HPDE6-E6E7 (cell line): ENCODE results near the gene FAM107B.
"Not testable (repeated sequence)": the region's sequence is repeated elsewhere in the genome, so short reads cannot be mapped to it uniquely, and the experiment has no call there.

Experiments
- DNase-seq: peaks from one replicate; pipeline ENCODE4 v3.0.0; 2011; ENCODE audit warnings: missing footprints; ENCODE audit errors: extremely low spot score

Gene FAM107B

DNA sequence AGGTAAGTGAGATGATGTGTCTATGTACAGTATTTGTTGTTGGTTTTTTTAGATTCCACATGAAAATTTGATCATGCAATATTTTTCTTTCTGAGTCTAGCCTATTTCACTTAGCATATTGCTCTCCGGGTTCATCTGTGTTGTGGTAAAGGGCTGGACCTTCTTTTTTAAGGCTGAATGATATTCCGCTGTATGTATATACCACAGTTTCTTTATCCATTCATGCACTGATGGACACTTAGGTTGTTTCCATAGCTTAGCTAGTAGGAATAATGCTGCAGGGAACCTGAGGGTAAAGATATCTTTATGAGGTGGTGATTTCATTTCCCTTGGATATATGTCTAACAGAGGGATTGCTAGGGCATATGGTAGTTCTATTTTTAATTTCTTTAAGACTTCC, 80.8 kb downstream of the FAM107B start:
- no peak for DNase-seq

DNA sequence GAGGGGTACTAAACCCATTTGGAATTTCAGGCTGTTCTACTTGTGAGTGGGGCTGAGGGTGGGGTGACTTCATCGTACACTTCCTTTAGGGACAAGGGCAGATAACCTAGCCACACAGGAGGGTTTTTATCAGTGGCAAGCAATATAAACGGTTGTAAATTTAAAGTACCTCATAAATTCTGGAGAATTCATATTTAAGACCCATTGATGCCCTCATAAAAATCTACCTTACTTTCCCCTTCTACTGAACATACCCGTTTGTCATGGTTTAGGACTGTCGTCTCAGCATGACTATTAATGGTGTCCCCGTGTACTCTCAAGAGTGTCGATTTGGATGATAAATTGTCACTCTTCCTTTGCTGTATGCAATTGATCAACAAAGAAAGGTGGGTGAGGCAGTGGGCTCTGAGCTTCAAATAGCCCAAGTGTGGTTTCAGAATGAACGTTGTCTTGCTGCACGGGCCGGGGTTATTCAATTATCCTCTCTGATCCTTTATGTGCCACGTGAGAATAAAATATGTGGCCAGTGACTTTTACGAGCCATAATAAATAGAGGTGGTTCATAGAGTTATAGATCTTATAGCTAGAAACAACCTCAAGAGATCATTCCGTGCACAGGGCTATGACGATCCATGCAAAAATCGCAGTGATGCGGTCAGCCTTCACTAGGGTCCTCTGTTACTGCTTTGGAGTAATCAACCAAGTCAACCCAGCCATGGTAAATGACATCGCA, 82.2 kb downstream of the FAM107B start:
- DNase-seq, result no peak

DNA sequence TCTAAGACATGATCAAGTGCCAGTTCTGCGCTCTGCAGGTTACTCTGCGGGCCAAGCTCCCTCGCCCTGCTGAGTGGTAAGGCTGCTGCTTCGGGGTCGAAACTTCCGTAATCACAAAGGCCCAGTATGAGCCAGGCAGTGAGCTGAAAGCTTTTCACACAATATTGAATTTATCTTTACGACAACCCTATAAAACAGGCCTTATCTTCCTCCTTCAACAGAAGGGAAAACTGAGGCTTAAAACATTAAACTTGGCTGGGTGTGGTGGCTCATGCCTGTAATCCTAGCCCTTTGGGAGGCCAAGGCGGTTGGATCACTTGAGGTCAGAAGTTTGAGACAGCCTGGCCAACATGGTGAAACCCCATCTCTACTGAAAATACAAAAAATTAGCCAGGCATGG, 83.3 kb downstream of the FAM107B start:
- no peak for DNase-seq

DNA sequence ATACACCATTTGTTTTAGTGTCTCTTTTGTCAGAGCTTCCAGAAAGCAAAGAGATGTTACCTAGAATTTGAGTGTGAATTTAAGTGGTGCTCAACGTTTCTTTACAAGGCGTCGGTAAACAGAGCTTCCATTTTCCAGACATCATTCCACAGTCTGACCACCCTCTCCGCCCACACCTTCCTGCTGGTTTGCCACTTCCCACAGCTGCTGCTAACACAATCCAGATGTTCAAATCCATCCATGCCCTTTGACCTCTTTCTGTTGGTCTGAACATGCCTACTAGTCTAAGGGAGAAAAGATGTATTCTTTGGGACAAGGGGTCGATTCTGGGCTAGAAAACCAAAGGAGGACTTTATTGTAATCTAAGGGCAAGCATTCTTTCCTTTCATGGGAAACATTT, 86.1 kb downstream of the FAM107B start:
- no peak for DNase-seq

DNA sequence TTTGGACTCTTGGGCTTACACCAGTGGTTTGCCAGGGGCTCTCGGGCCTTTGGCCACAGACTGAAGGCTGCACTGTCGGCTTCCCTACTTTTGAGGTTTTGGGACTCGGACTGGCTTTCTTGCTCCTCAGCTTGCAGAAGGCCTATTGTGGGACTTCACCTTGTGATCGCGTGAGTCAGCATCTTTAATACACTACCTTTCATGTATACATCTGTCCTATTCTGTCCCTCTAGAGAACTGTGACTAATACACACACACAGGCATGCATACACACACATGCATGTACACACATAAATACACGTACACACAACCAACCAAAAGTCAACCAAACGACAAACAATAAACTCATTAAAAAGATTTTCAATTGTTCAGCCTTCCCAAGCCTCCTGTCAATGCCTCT, 86.5 kb downstream of the FAM107B start:
- not testable (repeated sequence) for DNase-seq

DNA sequence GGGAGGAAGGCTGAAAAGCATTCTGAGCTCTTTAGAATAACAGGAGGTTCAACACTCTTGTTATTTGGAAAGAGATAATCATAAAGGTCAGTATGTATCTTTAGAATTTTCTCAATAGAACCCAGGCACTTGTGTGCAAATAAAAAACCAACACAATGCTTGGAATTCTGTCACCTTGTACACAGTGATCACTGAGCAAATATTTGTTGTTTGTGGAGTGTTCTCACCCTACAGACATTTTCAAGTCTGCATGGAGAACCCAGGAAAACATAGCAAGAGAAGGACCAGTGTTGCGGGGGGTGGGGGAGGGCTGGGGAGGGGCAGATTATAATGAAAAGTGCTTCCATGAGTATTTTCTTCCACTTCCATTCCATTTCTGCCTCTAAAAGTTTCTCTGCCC, 87.4 kb downstream of the FAM107B start:
- no peak for DNase-seq

DNA sequence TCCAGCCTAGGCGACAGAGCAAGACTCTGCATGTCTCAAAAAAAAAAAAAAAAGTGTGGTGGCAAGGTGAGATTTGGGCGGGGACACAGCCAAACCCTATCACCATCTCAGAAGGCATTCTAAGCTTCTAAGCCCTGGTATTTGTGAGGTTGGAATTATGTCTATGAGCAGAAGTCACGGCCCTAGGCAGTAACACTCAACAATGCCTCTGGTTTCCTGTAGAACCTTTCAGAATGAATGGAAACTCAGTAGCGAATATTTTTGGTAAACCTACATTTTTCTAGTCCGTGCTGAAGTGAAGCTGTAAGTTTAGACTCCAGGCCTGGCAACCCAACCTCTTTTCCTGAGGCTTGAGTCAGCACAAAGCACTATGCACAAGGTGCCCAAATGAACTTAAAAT, 88.3 kb downstream of the FAM107B start:
- DNase-seq, result no peak

DNA sequence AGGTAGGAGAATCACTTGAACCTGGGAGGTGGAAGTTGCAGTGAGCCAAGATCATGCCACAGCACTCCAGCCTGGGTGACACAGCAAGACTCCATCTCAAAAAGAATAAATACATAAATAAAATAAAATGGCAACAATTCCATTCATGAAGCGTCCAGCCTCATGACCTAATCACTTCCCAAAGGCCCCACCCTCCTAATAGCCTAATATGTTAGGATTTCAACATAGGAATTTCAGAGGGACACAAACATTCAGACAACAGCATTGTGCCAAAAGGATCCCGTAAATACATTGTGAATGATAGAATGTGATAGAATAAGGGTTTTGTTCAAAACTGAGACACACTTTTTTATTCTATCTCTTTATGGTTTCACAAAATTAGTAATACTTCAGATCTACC, 90.3 kb downstream of the FAM107B start:
- DNase-seq, result no peak

DNA sequence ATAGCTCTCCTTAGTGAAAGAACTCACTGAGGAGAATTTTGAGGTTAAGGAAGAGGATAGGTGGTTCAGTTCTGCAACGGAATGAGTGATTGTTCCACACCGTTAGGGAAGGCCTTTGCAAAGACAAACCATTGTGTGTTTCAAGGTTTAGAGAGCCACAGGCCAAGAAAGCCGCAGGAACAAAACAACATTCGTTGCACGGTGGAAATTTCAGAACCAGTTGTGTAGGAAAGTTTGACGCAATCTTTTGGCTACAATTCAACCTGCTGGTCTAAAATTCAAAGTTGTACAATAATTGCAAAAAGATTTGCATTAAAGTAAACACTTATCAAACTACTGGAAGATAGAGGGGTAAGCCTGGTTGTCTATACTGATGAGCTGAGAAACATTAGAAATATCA, 91.4 kb downstream of the FAM107B start:
- DNase-seq, result no peak

DNA sequence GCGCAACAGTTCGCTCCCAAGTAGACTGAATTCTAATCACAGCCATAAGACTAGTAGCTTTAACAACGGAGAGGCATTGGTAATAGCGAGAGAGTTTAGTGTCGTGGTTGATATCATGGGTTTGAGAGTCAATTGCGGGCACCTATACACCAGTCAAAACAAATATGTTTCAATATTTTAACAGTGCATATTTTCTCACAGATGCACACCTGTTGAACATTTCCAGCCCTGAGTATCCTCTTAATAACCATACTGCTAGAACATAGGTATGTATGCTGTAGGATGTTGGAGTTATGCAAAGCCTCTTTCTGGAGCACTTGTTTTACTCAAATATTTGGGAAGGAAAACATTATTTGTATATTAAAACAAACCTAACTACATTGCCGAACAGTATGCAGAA, 92.9 kb downstream of the FAM107B start:
- DNase-seq, result no peak

DNA sequence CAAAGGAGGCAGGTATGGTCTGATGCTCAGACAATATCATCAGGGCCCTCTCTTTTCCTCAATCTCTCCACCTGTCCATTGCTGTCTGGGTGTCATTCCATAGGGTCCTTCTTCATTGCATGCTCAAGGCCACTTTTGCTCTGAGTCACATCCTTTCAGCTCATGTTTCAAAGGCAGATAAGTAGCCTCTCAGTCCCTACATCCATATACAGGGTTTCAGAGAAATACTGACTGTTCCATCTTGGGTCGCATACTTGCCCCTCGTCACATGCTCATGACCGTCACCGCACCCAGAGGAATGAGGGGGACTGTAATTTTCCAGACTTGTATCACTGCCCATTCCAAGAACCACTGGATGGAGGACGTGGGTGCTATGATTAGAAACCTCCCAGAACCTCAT, 93.4 kb downstream of the FAM107B start:
- DNase-seq, result no peak

DNA sequence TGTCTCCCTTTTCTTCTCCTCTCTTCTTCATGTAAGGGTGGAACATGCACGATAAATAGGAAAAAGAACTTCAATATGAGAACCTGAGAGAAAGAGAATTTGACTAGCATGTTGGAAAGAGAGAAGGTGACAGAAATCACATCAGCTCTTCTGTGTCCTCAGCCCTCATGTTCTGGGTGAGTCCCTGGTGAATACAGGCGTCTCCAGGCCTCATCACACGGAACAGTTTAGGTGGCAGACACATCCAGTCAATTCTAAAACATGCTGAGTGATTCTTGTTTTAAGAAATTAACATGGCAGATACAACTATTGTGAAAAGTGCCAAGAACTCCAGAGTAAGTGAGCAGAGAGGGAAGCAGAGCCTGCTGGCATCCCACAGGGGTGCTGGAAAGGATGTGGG, 96.1 kb downstream of the FAM107B start:
- DNase-seq, result no peak

DNA sequence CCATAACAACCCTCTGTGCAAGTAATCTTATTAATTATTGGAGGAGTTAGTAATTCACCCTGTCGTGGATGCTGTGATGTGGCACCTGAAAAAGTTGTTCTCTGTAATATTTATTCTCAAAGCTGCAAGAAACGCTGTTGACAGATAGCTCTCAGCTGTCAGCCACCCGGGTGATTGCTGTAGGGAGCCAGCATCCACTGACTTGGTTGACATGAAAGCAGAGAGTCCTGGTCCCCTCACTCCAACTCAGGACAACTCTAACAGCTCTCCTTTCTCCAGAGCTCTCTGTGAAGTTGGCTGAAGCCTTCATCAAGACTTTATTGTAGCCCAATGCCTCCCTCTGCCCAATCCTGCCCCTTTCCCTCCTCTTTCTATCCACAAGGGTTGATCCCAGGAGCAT, 98.0 kb downstream of the FAM107B start:
- no peak for DNase-seq

DNA sequence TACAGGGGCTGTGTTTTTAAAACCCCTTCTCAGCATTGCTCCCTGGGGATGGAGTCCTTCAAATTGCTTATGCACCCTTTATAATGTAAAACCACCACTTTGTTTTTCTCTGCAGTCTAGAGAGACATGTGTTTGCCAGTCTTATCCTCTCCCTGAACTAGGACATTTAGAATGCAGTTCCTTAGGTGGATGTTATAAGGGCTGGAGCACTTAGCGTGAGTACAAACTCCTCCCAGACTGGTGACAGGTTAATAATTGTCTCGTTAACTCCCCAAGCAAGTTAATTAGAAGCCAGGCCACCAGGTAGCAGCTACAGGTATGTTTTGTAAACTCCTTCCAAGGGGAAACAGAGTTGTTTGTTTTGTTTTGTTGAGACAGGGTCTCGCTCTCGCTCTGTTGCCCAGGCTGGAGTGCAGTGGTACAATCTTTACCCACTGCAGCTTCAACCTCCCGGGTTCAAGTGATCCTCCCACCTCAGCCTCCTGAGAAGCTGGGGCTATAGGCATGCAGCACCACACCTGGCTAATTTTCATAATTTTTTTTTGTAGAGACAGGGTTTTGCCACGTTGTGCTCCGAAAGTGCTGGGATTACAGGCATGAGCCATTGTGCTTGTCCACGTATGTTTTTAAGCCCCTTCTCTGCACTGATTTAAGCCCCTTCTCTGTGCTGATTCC, 100.2 kb downstream of the FAM107B start:
- DNase-seq, result no peak

DNA sequence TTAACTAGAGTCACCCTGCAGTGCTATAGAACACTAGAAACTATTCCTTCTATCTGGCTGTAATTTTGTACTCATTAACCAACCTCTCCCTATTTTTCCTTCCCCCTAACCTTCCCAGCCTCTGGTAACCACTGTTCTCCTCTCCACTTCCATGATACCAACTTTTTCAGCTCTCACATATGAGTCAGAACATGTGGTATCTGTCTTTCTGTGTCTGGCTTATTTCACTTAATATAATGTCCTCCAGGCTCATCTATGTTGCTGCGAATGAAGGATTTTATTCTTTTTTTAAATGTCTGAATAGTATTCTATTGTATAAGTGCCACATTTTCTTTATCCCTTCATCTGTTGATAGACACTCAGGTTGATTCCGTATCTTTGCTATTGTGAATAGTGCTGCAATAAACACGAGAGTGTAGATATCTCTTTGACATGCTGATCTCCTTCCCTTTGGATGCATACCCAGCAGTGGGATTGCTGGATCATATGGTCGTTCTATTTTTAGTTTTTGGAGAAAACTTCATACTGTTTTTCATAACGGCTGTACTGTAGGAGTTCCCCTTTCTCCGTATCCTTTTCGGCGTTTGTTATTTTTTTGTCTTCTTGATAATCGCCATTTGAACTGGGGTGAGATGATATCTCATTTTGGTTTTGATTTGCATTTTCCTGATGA, 101.4 kb downstream of the FAM107B start:
- DNase-seq, result no peak

DNA sequence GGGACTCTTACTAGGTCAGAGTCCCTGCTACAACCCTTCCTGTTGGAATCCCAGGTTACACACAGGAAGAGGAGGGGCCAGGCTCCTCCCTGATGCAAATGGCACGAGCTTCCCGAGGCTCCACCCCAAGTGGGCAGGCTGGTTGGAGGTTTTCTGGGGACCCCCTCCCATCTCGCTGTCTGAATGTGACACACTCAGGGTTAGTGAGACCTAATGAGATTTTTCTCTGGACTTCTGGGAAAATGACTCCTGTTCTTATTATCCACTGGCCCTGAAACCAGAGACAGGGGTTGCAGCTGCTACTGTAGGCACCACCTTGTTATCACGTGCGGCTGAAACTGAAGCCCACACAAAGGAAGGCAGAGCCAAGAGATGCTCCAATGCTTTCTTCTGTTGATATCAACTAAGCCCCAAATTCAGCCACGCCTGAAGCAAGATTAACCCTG, 103.3 kb downstream of the FAM107B start:
- DNase-seq, result no peak

DNA sequence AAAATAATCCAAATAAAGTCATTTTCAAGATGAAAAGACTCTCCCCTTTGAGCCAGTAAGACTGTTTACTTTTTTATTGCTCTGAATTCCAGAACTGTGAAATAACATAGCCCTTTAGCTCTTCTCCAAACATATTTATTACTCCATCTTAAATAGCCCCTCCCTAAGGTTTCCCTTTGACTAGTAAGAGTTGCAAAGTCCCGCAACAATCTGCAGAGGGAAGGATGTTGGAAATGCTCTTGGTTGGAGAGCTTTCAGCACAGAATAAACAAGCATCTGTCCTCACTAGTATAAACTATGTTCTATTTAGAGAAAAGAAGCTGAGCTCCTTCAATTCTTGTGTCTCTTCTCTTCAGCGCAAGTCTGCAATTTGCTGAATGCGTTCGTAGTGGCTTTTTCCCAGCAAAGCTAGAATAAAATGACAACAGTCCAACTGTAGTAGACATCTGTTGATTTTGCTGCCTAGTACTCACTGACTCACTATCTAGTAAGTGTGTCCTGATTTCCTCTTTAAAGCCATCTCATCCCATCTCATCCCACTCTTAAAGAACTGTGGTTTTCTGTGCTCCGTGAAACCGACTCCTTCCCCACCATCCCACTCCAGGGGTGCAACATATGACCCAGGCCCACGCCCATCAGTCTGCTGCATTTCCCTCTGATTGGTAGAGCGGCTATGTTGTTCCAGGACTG, 104.0 kb downstream of the FAM107B start:
- no peak for DNase-seq

DNA sequence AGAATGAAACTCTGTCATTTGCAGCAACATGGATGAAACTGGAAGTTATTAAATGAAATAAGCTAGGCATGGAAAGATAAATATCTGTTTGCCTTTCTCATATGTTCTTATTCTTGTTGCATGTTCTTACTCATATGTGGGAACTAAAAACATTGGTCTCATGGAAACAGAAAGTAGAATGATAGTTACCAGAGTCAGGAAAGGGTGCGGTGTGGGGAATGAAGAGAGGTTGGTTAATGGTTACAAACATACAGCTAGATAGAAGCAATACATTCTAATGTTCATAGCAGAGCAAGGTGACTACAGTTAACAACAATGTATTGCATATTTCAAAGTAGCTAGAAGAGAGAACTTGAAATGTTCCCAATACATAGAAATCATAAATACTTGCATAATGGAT, 105.1 kb downstream of the FAM107B start:
- no peak for DNase-seq

DNA sequence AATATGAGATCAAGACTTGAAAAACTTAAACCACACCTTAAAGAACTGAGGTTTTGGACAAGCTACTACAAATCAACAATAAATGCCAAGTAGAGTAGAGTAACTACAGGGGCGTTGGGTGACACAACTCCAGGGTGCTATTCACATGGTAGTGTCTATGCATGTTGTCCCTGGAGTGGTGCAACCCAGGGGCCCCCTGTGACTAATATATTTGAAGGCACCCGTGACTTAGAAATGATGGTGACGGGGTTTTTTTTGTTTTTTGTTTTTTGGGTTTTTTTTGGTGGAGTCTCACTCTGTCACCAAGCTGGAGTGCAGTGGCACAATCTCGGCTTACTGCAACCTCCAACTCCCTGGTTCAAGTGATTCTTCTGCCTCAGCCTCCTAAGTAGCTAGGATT, 106.9 kb downstream of the FAM107B start:
- no peak for DNase-seq

DNA sequence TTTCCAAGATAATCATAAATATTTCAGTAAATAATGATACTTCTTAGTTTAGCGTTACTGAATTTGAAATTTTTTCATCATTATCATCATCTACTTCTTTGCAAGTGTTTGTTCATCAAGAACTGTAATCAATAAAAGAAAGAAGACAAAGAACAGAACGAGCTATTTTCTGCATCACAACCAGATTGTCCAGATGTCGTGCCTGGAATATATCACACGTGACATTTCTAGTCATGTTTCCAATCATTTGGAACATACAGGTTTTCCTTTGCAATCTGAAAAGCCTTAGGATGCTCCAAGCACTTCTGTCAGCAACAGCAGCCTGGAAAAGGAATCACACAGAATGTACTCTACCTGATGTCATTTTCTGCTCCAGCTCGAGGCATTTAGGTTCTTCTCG, 107.4 kb downstream of the FAM107B start:
- DNase-seq, result no peak

DNA sequence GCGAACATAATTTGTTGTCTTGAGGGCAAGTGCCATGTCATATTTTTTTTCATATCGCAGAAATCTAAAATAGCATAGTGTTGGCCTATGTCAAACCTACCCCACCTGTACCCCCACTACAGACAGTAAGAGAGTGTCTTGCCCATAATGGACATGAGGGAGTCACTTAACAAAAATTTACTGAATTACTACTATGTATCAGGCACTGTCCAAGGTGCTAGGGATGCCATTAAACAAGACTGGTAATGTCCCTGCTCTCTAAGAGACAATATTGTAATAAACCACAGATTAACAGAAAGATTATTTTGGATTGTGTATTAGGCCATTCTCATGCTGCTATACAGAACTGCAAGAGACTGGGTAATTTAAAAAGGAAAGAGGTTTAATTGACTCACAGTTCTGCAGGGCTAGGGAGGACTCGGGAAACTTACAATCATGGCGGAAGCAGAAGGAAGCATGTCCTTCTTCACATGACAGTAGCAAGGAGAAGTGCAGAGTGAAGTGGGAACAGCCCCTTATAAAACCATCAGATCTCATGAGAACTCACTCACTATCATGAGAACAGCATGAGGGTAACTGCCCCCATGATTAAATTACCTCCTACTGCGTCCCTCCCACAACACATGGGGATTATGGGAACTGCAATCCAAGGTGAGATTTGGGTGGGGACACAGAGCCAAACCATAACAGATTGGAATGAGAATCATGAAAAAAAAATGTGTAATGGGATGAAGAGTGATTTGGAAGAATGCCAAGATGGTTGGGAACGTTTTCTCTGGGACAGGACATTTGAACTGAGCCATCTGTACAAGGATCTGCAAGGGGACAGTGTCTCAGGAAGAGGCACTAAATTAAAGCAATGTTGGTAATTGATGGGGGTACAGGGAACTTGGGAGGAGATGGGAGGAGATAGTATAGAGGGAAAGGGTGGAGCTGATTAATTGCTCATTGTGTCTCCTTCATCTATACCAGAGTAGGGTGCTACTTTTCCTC, 108.5 kb downstream of the FAM107B start:
- DNase-seq, result no peak
